ENCODE results near the gene GALNT17.

DNA sequence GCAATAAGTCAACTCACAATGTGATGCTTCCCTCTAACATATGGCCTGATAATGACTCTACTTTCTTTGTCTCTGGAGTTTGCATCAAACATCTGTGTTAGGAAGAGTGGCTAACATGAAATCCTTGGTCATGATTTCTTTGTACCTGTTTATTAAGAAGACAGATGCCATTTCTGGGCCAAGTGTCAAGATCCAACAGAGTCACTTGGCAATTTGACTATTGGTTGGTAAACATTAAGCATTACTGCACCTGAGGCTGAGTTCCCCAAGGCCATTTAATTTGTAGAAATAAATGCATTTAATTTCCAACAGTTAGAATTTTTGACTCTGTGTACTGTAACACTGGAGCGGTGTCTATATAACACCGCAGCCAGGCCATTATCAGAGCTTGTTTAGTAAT is 403.7 kb downstream of the GALNT17 start:
- TF ChIP-seq, protein P1, sequence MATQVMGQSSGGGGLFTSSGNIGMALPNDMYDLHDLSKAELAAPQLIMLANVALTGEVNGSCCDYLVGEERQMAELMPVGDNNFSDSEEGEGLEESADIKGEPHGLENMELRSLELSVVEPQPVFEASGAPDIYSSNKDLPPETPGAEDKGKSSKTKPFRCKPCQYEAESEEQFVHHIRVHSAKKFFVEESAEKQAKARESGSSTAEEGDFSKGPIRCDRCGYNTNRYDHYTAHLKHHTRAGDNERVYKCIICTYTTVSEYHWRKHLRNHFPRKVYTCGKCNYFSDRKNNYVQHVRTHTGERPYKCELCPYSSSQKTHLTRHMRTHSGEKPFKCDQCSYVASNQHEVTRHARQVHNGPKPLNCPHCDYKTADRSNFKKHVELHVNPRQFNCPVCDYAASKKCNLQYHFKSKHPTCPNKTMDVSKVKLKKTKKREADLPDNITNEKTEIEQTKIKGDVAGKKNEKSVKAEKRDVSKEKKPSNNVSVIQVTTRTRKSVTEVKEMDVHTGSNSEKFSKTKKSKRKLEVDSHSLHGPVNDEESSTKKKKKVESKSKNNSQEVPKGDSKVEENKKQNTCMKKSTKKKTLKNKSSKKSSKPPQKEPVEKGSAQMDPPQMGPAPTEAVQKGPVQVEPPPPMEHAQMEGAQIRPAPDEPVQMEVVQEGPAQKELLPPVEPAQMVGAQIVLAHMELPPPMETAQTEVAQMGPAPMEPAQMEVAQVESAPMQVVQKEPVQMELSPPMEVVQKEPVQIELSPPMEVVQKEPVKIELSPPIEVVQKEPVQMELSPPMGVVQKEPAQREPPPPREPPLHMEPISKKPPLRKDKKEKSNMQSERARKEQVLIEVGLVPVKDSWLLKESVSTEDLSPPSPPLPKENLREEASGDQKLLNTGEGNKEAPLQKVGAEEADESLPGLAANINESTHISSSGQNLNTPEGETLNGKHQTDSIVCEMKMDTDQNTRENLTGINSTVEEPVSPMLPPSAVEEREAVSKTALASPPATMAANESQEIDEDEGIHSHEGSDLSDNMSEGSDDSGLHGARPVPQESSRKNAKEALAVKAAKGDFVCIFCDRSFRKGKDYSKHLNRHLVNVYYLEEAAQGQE (IDR thresholded peaks at IDR 0.05; ENCODE audit: insufficient read depth in 1 of 2, low read depth in 2 of 2, low read length in 2 of 2), result no peak
- no peak for TF ChIP-seq POLR2AphosphoS5 (IDR thresholded peaks at IDR 0.05; ENCODE audit: low read depth, low read length)
- no peak for TF ChIP-seq SIN3A (IDR thresholded peaks at IDR 0.05; ENCODE audit: borderline replicate concordance, insufficient read depth, low read length)
- no peak for TF ChIP-seq TAF1 (IDR thresholded peaks at IDR 0.05; ENCODE audit: borderline replicate concordance, insufficient read depth, low read length)
